HCT116 (cell line): Measurements from ENCODE around the gene PARVA. TPM values are rescaled to one million over a fixed set of nuclear protein-coding genes. Genes with fewer than 3 reads are reported as not detected.

Source experiments
- ATAC-seq: fragments of 200-7000 bp; cut with Tn5 transposase; 2 replicates; pipeline ENCODE4 v1.9.1; 2020; ENCODE audit warnings: mild to moderate bottlenecking, moderate library complexity
- BruUV-seq: library from RNA; stranded (reverse); fragments of 400-500 nt; replicated peaks from 2 replicates; lab custom pipeline; 2021; lab: Mats Ljungman, UMichigan
- CTCF ChIA-PET: fragments of 300-600 bp; sonication (Branson Sonifier 250); formaldehyde crosslinking; loops from one replicate; lab custom pipeline; 2021; ENCODE audit warnings: antibody characterized with exemption; lab: Charles Lee
- POLR2A ChIA-PET: fragments of 300-600, 350-600 bp; sonication (Branson Sonifier 250); formaldehyde crosslinking; loops from one replicate; lab custom pipeline; 2021; ENCODE audit warnings: antibody characterized with exemption; lab: Charles Lee
- RAD21 ChIA-PET, 2 experiments: fragments of 300-600 bp; sonication (Branson Sonifier 250); formaldehyde crosslinking; loops; one replicate each; lab custom pipeline; 2023; ENCODE audit warnings: low total read pairs in 2 of 2; ENCODE audit not compliant: uncharacterized antibody in 2 of 2, unreplicated experiment in 2 of 2, low non-redundant PET in 1 of 2; lab: Charles Lee
- DNase-seq: peaks from one replicate; pipeline ENCODE4 v3.0.0-alpha.2; 2010; ENCODE audit warnings: low read depth, low spot score
- H2AFZ ChIP-seq: fragments of 200-600 bp; shearing (Covaris generic), sonication (generic); 2 replicates; pipeline ENCODE4 v1.6.1; 2017; ENCODE audit warnings: low read depth, mixed run types, mixed read lengths, antibody characterized with exemption, low read length; ENCODE audit not compliant: poor library complexity, severe bottlenecking
- H3K27ac ChIP-seq: 2 replicates; pipeline ENCODE4 v1.5.1; 2012; ENCODE audit warnings: low read depth, low read length
- H3K27me3 ChIP-seq: fragments of 200-600 bp; sonication (generic); 2 replicates; pipeline ENCODE4 v1.6.1; 2016; ENCODE audit warnings: mixed run types, low read length, mixed read lengths; ENCODE audit not compliant: insufficient read depth
- H3K36me3 ChIP-seq, 2 experiments: fragments of 200-500 bp in 1 of 2; fragments of 200-600 bp in 1 of 2; sonication (Bioruptor generic) in 1 of 2; sonication (generic) in 1 of 2; 2 replicates each; pipeline versions ENCODE4 v1.5.1 to v1.6.1; 2014 to 2016; ENCODE audit warnings: low read length in 2 of 2, inconsistent platforms in 1 of 2, mixed read lengths in 1 of 2, mixed run types in 1 of 2; ENCODE audit not compliant: insufficient read depth in 2 of 2, control insufficient read depth in 1 of 2
- H3K4me1 ChIP-seq, 2 experiments: fragments of 200-600 bp in 1 of 2; sonication (generic) in 1 of 2; 2 replicates each; pipeline versions ENCODE4 v1.5.1 to v1.6.1; 2012 to 2017; ENCODE audit warnings: low read length in 2 of 2, inconsistent platforms in 1 of 2, mild to moderate bottlenecking in 1 of 2, mixed read lengths in 1 of 2, mixed run types in 1 of 2, moderate library complexity in 1 of 2; ENCODE audit not compliant: insufficient read depth in 2 of 2, control insufficient read depth in 1 of 2
- H3K4me2 ChIP-seq: fragments of 200-600 bp; sonication (generic); 2 replicates; pipeline ENCODE4 v1.6.1; 2017; ENCODE audit warnings: mixed run types, low read length, mixed read lengths
- H3K4me3 ChIP-seq, 2 experiments: fragments of 200-600 bp in 1 of 2; sonication (generic) in 1 of 2; replicated peaks in 1 of 2; 2 replicates each; pipeline ENCODE4 v1.5.1; 2011 to 2016; ENCODE audit warnings: low read length in 2 of 2, control low read depth in 1 of 2, low read depth in 1 of 2, mild to moderate bottlenecking in 1 of 2, mixed read lengths in 1 of 2, mixed run types in 1 of 2
- H3K79me2 ChIP-seq: fragments of 200-600 bp; sonication (generic); 2 replicates; pipeline ENCODE4 v1.6.1; 2017; ENCODE audit warnings: mild to moderate bottlenecking, mixed run types, low read length, moderate library complexity, mixed read lengths; ENCODE audit not compliant: insufficient read depth
- H3K9ac ChIP-seq: fragments of 200-600 bp; sonication (generic); 2 replicates; pipeline ENCODE4 v1.6.1; 2016; ENCODE audit warnings: low read length, mixed read lengths
- H3K9me2 ChIP-seq: fragments of 200-600 bp; sonication (generic), shearing (Covaris generic); 2 replicates; pipeline ENCODE4 v1.6.1; 2017; ENCODE audit warnings: mixed run types, mild to moderate bottlenecking, moderate library complexity; ENCODE audit not compliant: insufficient read depth
- H3K9me3 ChIP-seq, 2 experiments: fragments of 200-500 bp in 1 of 2; fragments of 200-600 bp in 1 of 2; sonication (Bioruptor generic) in 1 of 2; sonication (generic) in 1 of 2; 2 replicates each; pipeline ENCODE4 v1.6.1; 2014 to 2017; ENCODE audit warnings: low read length in 2 of 2, mixed read lengths in 2 of 2, inconsistent platforms in 1 of 2, low read depth in 1 of 2, mild to moderate bottlenecking in 1 of 2, mixed run types in 1 of 2, moderate library complexity in 1 of 2; ENCODE audit not compliant: control insufficient read depth in 1 of 2, insufficient read depth in 1 of 2
- H4K20me1 ChIP-seq: fragments of 200-600 bp; sonication (generic), shearing (Covaris generic); 2 replicates; pipeline ENCODE4 v1.6.1; 2017; ENCODE audit warnings: mixed run types, mild to moderate bottlenecking, moderate library complexity; ENCODE audit not compliant: insufficient read depth
- ATF3 ChIP-seq: IDR thresholded peaks from 2 replicates; pipeline ENCODE4 v1.6.1; 2012
- CBX3 ChIP-seq: IDR thresholded peaks from 2 replicates; pipeline ENCODE4 v1.6.1; 2012; ENCODE audit warnings: low read depth
- CEBPB ChIP-seq: IDR thresholded peaks from 2 replicates; pipeline ENCODE4 v1.6.1; 2012; ENCODE audit warnings: low read depth
- EGR1 ChIP-seq: IDR thresholded peaks from 2 replicates; pipeline ENCODE4 v1.6.1; 2012; ENCODE audit warnings: low read depth
- ELF1 ChIP-seq: IDR thresholded peaks from 2 replicates; pipeline ENCODE4 v1.6.1; 2012; ENCODE audit warnings: low read depth, borderline replicate concordance
- EZH2 ChIP-seq: fragments of 200-600 bp; sonication (generic); IDR thresholded peaks from 2 replicates; pipeline ENCODE4 v1.6.1; 2017; ENCODE audit warnings: antibody characterized with exemption, mixed run types
- EZH2phosphoT487 ChIP-seq: fragments of 200-600 bp; IDR thresholded peaks from 2 replicates; pipeline ENCODE4 v1.6.1; 2018; ENCODE audit warnings: antibody characterized with exemption, borderline replicate concordance
- JUND ChIP-seq: IDR thresholded peaks from 2 replicates; pipeline ENCODE4 v1.6.1; 2012
- MAX ChIP-seq: IDR thresholded peaks from 2 replicates; pipeline ENCODE4 v1.6.1; 2012
- POLR2A ChIP-seq: IDR thresholded peaks from 2 replicates; pipeline ENCODE4 v1.7.0; 2011; ENCODE audit warnings: borderline replicate concordance; ENCODE audit not compliant: insufficient read depth, insufficient read length; ENCODE audit errors: extremely low read depth
- POLR2AphosphoS5 ChIP-seq: IDR thresholded peaks from 2 replicates; pipeline ENCODE4 v1.6.1; 2011; ENCODE audit warnings: mild to moderate bottlenecking, low read depth, low read length, moderate library complexity
- RAD21 ChIP-seq: IDR thresholded peaks from 2 replicates; pipeline ENCODE4 v1.6.1; 2012; ENCODE audit warnings: low read depth, mild to moderate bottlenecking
- SIN3A ChIP-seq: IDR thresholded peaks from 2 replicates; pipeline ENCODE4 v1.6.1; 2012; ENCODE audit warnings: low read depth
- SP1 ChIP-seq: IDR thresholded peaks from 2 replicates; pipeline ENCODE4 v1.6.1; 2012; ENCODE audit warnings: low read depth
- SRF ChIP-seq: IDR thresholded peaks from 2 replicates; pipeline ENCODE4 v1.6.1; 2012; ENCODE audit warnings: low read depth
- TCF7L2 ChIP-seq: IDR thresholded peaks from 2 replicates; pipeline ENCODE4 v1.7.0; 2011; ENCODE audit warnings: borderline replicate concordance, inconsistent platforms; ENCODE audit not compliant: insufficient read depth, insufficient read length; ENCODE audit errors: extremely low read depth
- YY1 ChIP-seq: IDR thresholded peaks from 2 replicates; pipeline ENCODE4 v1.6.1; 2011; ENCODE audit warnings: low read length, low read depth, moderate library complexity, mild to moderate bottlenecking; ENCODE audit not compliant: insufficient replicate concordance; ENCODE audit errors: extremely low read depth
- ZBTB33 ChIP-seq: IDR thresholded peaks from 2 replicates; pipeline ENCODE4 v1.6.1; 2011; ENCODE audit warnings: mild to moderate bottlenecking, low read length, moderate library complexity; ENCODE audit not compliant: insufficient replicate concordance; ENCODE audit errors: extremely low read depth
- ZFX ChIP-seq: fragments of 450-650 bp; IDR thresholded peaks from 2 replicates; pipeline ENCODE4 v1.6.1; 2017
- ZNF274 ChIP-seq: fragments of 200-500 bp; sonication (Bioruptor generic); IDR thresholded peaks from 2 replicates; pipeline ENCODE4 v1.6.1; 2014; ENCODE audit warnings: mild to moderate bottlenecking, low read depth, low read length, inconsistent platforms
- intact Hi-C: fragments of 100-400 bp; cut with micrococcal nuclease; formaldehyde crosslinking; loops from 2 replicates; pipeline ENCODE4 v1.10.0; 2022
- total RNA-seq: library from RNA; stranded (reverse); gene quantifications from one replicate; pipeline ENCODE4 v1.2.1, GENCODE V29; 2021; ENCODE audit not compliant: unreplicated experiment

The PARVA gene
- total RNA-seq, 1 experiment from 2014 or later, result 18.4 TPM

- H4K20me1 ChIP-seq, result no peaks in the 10 kb centered on the region
- CTCF ChIA-PET, result no interaction called here
- BruUV-seq, result no TSS peak
Measured at GRCh38 chr11:12536566-12536965, 159.2 kb downstream of the PARVA start.

More at GRCh38 chr11:12536566-12536965, 159.2 kb downstream of the PARVA start:
- no peak overlapping the region for H3K4me2 ChIP-seq
- H3K9me2 ChIP-seq, result no peaks in the 10 kb centered on the region
- H3K4me3 ChIP-seq, result no peak overlapping the region
- intact Hi-C loops, result no loop called here
- H3K27me3 ChIP-seq, result no peaks in the 10 kb centered on the region
- no peak overlapping the region for H3K27ac ChIP-seq
- RAD21 ChIA-PET, result no interaction called here
- TF ChIP-seq POLR2A (no peak), EZH2phosphoT487 (no peak), POLR2AphosphoS5 (no peak), ZNF274 (no peak), JUND (no peak), SIN3A (no peak), SRF (no peak), EZH2 (no peak), ATF3 (no peak), ZFX (no peak), YY1 (no peak), TCF7L2 (no peak), MAX (no peak), ELF1 (no peak), RAD21 (no peak), EGR1 (no peak), CEBPB (no peak), SP1 (no peak), CBX3 (no peak), ZBTB33 (no peak)
- TF ChIP-seq, all 23 proteins: peak for 0
- POLR2A ChIA-PET, result no interaction called here
- Histone ChIP-seq H2AFZ (no peak overlapping the region), H3K79me2 (no peaks in the 10 kb centered on the region), H3K9ac (no peak overlapping the region), H3K36me3 (no peaks in the 10 kb centered on the region), H3K9me3 (no peaks in the 10 kb centered on the region), H3K4me1 (0 out of 4 replicates have a peak, but pooled peaks cover 0 to 5% of the 10 kb centered on the region in 2 experiments)
- DNase-seq (no peak), ATAC-seq (no peak)
